Mesenchymal stem cell (in vitro differentiated cells and primary cell): ENCODE measurements around the gene MOBP.
A peak's percentile ranks its signal among the peaks of the same experiment; 100 is the strongest.

Source experiments
- DNase-seq: peaks from one replicate; pipeline ENCODE4 v3.0.0-alpha.2; 2013
- H2AFZ ChIP-seq: one replicate; pipeline ENCODE4 v1.6.1; 2013; ENCODE audit warnings: low read depth, mild to moderate bottlenecking, control low read depth, inconsistent platforms, low read length, moderate library complexity
- H2AK5ac ChIP-seq: 2 replicates; pipeline ENCODE4 v1.6.1; 2013; ENCODE audit warnings: low read length, moderate library complexity, mild to moderate bottlenecking, inconsistent platforms; ENCODE audit not compliant: severe bottlenecking
- H2BK120ac ChIP-seq: one replicate; pipeline ENCODE4 v1.6.1; 2013; ENCODE audit warnings: low read depth, mild to moderate bottlenecking, inconsistent platforms, low read length, moderate library complexity
- H2BK12ac ChIP-seq, 2 experiments: one replicate each; pipeline ENCODE4 v1.6.1; 2013; ENCODE audit warnings: inconsistent platforms in 2 of 2, low read length in 2 of 2, mild to moderate bottlenecking in 2 of 2, moderate library complexity in 2 of 2, control low read depth in 1 of 2
- H2BK15ac ChIP-seq: one replicate; pipeline ENCODE4 v1.6.1; 2013; ENCODE audit warnings: mild to moderate bottlenecking, low read depth, inconsistent platforms; ENCODE audit not compliant: poor library complexity, severe bottlenecking
- H2BK5ac ChIP-seq: 2 replicates; pipeline ENCODE4 v1.6.1; 2013; ENCODE audit warnings: low read depth, mild to moderate bottlenecking, low read length, control low read depth, inconsistent platforms; ENCODE audit not compliant: poor library complexity, severe bottlenecking
- H3K14ac ChIP-seq, 2 experiments: one replicate each; pipeline ENCODE4 v1.6.1; 2013; ENCODE audit warnings: inconsistent platforms in 2 of 2, low read length in 2 of 2, control low read depth in 1 of 2, mild to moderate bottlenecking in 1 of 2, moderate library complexity in 1 of 2
- H3K18ac ChIP-seq, 2 experiments: one replicate each; pipeline ENCODE4 v1.6.1; 2013; ENCODE audit warnings: inconsistent platforms in 2 of 2, low read length in 2 of 2, control low read depth in 1 of 2, low read depth in 1 of 2, mild to moderate bottlenecking in 1 of 2
- H3K23ac ChIP-seq, 2 experiments: one replicate each; pipeline ENCODE4 v1.6.1; 2013; ENCODE audit warnings: inconsistent platforms in 2 of 2, low read length in 2 of 2, mild to moderate bottlenecking in 2 of 2, moderate library complexity in 2 of 2, control low read depth in 1 of 2
- H3K27ac ChIP-seq: 2 replicates; pipeline ENCODE4 v1.5.1; 2013; ENCODE audit warnings: mild to moderate bottlenecking, moderate library complexity, low read length, control low read depth, inconsistent platforms; ENCODE audit not compliant: poor library complexity, severe bottlenecking
- H3K27me3 ChIP-seq, 2 experiments: 2 replicates each; pipeline versions ENCODE4 v1.6.1 to v1.7.0; 2013; ENCODE audit warnings: low read length in 2 of 2, mild to moderate bottlenecking in 2 of 2, moderate library complexity in 2 of 2, control low read depth in 1 of 2, inconsistent platforms in 1 of 2; ENCODE audit not compliant: control insufficient read depth in 1 of 2, insufficient read depth in 1 of 2
- H3K36me3 ChIP-seq, 2 experiments: 2 replicates each; pipeline versions ENCODE4 v1.6.1 to v1.7.0; 2013; ENCODE audit warnings: low read length in 2 of 2, control low read depth in 1 of 2, inconsistent platforms in 1 of 2, low read depth in 1 of 2, mild to moderate bottlenecking in 1 of 2; ENCODE audit not compliant: insufficient read depth in 2 of 2, control insufficient read depth in 1 of 2
- H3K4ac ChIP-seq, 2 experiments: one replicate each; pipeline ENCODE4 v1.6.1; 2013; ENCODE audit warnings: inconsistent platforms in 2 of 2, low read length in 2 of 2, mild to moderate bottlenecking in 2 of 2, moderate library complexity in 2 of 2, control low read depth in 1 of 2, low read depth in 1 of 2
- H3K4me1 ChIP-seq: 2 replicates; pipeline ENCODE4 v1.6.1; 2013; ENCODE audit warnings: low read depth, low read length, control low read depth; ENCODE audit not compliant: control insufficient read depth, insufficient read depth
- H3K4me2 ChIP-seq: 2 replicates; pipeline ENCODE4 v1.6.1; 2013; ENCODE audit warnings: low read length, mild to moderate bottlenecking, inconsistent platforms; ENCODE audit not compliant: poor library complexity, severe bottlenecking
- H3K4me3 ChIP-seq, 2 experiments: 2 replicates each; pipeline versions ENCODE4 v1.5.1 to v1.7.0; 2013; ENCODE audit warnings: low read length in 2 of 2, mild to moderate bottlenecking in 2 of 2, control low read depth in 1 of 2, low read depth in 1 of 2; ENCODE audit not compliant: insufficient read depth in 1 of 2
- H3K79me1 ChIP-seq: replicated peaks from 2 replicates; pipeline ENCODE4 v1.6.1; 2013; ENCODE audit warnings: mild to moderate bottlenecking, control low read depth, low read length, inconsistent platforms; ENCODE audit not compliant: poor library complexity, severe bottlenecking
- H3K9ac ChIP-seq: 2 replicates; pipeline ENCODE4 v1.7.0; 2013; ENCODE audit warnings: mild to moderate bottlenecking, low read length, moderate library complexity
- H3K9me3 ChIP-seq: 2 replicates; pipeline ENCODE4 v1.7.0; 2013; ENCODE audit warnings: mild to moderate bottlenecking, low read length; ENCODE audit not compliant: control insufficient read depth
- H4K8ac ChIP-seq: one replicate; pipeline ENCODE4 v1.6.1; 2013; ENCODE audit warnings: inconsistent platforms, mild to moderate bottlenecking, low read length, moderate library complexity
- H4K91ac ChIP-seq: one replicate; pipeline ENCODE4 v1.6.1; 2013; ENCODE audit warnings: mild to moderate bottlenecking, low read length, inconsistent platforms
- WGBS: methylation state at CpG from one replicate; pipeline ENCODE4 v1.1.7; 2013; ENCODE audit warnings: mixed read lengths; 5-methylcytosine and 5-hydroxymethylcytosine counted together

MOBP gene

DNA sequence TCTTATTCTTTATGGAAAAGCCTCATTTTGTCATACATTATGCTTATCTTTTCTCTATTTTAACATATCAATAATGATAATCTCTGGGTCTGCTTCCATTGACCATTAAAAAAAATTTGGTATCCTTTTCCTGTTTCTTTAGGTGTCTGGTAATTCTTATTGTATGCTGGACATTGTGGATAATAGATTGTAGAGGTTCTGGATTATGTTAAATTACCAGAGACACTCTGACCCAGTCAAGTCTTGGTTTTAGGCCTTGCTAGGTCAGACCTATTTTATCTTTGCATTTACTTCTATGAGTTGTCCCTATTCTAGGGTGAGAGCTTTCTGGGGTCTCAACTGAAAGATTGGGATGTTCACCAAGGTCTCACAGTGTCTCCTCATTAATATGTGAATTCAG lies 9.3 kb downstream of the MOBP start:
- H3K4me1 ChIP-seq = no peaks in the 10 kb centered on the region
- H3K27ac ChIP-seq = no peak overlapping the region
- no peak overlapping the region for H2BK120ac ChIP-seq
- no peak overlapping the region for H3K23ac ChIP-seq
- no peak overlapping the region for H3K14ac ChIP-seq
- H2BK15ac ChIP-seq = no peak overlapping the region
- no peaks in the 10 kb centered on the region for H3K79me1 ChIP-seq
- H3K4me2 ChIP-seq = no peak overlapping the region
- H2AFZ ChIP-seq = no peak overlapping the region
- no peak overlapping the region for H2AK5ac ChIP-seq
- no peak overlapping the region for H3K9ac ChIP-seq
- H3K36me3 ChIP-seq = no peaks in the 10 kb centered on the region
- H4K8ac ChIP-seq = no peak overlapping the region
- DNase-seq = no peak
- H3K4me3 ChIP-seq = no peak overlapping the region
- H4K91ac ChIP-seq = no peak overlapping the region
- H3K9me3 ChIP-seq = peaks cover 10% of the 10 kb centered on the region
- H3K18ac ChIP-seq = no peak overlapping the region
- H2BK5ac ChIP-seq = no peak overlapping the region
- H3K4ac ChIP-seq = no peak overlapping the region
- peaks cover 3 to 19% of the 10 kb centered on the region in 2 experiments for H3K27me3 ChIP-seq
- H2BK12ac ChIP-seq = no peak overlapping the region

DNA sequence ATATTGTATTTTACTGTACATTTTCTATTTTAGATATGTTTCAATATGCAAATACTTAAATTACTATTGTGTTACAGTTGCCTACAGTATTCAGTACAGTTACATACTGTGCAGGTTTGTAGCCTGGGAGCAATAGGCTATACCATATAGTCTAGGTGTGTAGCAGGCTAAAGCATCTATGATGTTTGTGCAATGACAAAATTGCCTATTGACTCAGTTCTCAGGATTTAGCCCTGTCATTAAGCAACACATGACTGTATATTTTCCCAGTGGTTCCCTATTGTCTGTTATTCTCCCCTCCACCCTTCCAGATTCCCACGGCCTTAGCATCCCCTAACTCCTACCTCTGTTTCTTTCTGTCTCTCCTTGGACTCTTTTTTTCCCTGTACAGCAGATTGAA lies 10.7 kb downstream of the MOBP start:
- H2BK15ac ChIP-seq = no peak overlapping the region
- no peak overlapping the region for H2BK5ac ChIP-seq
- no peak overlapping the region for H4K8ac ChIP-seq
- peaks cover 10% of the 10 kb centered on the region for H3K9me3 ChIP-seq
- H3K4me1 ChIP-seq = no peaks in the 10 kb centered on the region
- H2AK5ac ChIP-seq = no peak overlapping the region
- no peak overlapping the region for H3K9ac ChIP-seq
- 67% methylated on average over 1 of the region's 1 CpG for WGBS
- H3K14ac ChIP-seq = no peak overlapping the region
- no peak overlapping the region for H3K23ac ChIP-seq
- H3K4me3 ChIP-seq = no peak overlapping the region
- no peaks in the 10 kb centered on the region for H3K79me1 ChIP-seq
- H3K18ac ChIP-seq = no peak overlapping the region
- DNase-seq = no peak
- no peak overlapping the region for H2BK12ac ChIP-seq
- no peak overlapping the region for H4K91ac ChIP-seq
- H3K4ac ChIP-seq = no peak overlapping the region
- H2AFZ ChIP-seq = no peak overlapping the region
- H3K27ac ChIP-seq = no peak overlapping the region
- H3K4me2 ChIP-seq = no peak overlapping the region
- H3K27me3 ChIP-seq = peaks cover 3 to 14% of the 10 kb centered on the region in 2 experiments
- H2BK120ac ChIP-seq = no peak overlapping the region
- no peaks in the 10 kb centered on the region for H3K36me3 ChIP-seq

DNA sequence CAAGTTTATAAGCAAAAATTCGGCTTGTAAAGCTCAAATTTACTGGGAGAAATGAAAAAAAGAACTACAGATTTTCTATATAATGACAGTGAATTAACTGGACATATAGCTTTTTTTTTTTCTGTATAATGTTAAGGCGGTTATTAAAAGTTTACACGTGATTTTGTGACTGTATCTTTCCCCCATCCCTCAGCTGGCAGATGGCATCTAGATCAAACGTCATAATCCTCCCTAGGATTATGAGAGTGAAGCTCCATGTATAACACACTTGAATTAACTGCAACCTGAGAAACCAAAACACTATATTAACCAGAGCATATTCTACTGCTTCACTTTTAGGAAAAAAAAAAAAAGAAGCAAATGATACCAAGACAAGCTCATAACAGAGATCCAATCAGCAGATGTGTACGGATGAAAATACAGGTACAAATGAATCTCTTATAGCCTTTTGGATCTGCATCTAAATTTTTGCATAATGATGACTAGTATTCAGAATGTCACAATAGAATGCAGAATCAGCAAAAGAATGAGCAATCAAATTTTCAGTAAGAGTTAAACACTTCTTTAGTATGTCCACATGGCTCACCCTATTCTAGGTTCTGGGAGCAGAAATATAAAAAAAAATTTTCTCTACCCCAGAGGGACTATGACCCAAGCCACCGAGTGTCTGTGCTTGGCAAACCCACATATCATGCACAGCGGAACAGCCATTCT lies 12.4 kb downstream of the MOBP start:
- no peak for DNase-seq
- H4K91ac ChIP-seq = no peak overlapping the region
- no peak overlapping the region for H3K18ac ChIP-seq
- no peak overlapping the region for H2AK5ac ChIP-seq
- H3K9me3 ChIP-seq = peaks cover 10% of the 10 kb centered on the region
- H4K8ac ChIP-seq = no peak overlapping the region
- H2BK5ac ChIP-seq = no peak overlapping the region
- H3K79me1 ChIP-seq = no peaks in the 10 kb centered on the region
- 88% methylated on average over 5 of the region's 7 CpGs for WGBS
- peaks cover 3 to 8% of the 10 kb centered on the region in 2 experiments for H3K27me3 ChIP-seq
- H3K4me3 ChIP-seq = no peak overlapping the region
- H3K4me1 ChIP-seq = no peaks in the 10 kb centered on the region
- H3K14ac ChIP-seq = no peak overlapping the region
- H3K27ac ChIP-seq = no peak overlapping the region
- no peak overlapping the region for H3K23ac ChIP-seq
- H2BK12ac ChIP-seq = no peak overlapping the region
- no peak overlapping the region for H2BK15ac ChIP-seq
- H3K9ac ChIP-seq = no peak overlapping the region
- no peak overlapping the region for H2AFZ ChIP-seq
- no peak overlapping the region for H3K4ac ChIP-seq
- H2BK120ac ChIP-seq = no peak overlapping the region
- no peaks in the 10 kb centered on the region for H3K36me3 ChIP-seq
- H3K4me2 ChIP-seq = no peak overlapping the region

DNA sequence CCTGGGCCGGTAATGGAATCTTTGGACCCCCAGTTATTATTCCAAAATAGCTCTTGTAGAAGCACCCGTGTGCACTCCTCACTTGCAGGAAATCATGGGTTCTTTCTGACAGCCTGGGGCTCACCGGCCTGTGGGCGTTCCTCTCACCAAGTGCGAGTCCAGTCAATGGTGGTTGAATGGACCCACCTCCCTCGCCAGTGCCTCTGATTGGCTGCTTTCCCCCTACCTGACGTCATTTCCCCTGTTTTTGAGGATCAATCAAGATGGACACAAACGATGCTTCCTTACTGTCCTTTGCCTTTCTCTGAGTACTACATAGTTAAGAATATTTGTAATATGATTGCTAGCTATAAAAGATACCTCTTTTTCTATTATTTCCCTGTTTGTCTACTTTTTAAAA lies 18.1 kb downstream of the MOBP start:
- Histone ChIP-seq H3K23ac (no peak overlapping the region), H2BK120ac (no peak overlapping the region), H3K79me1 (no peaks in the 10 kb centered on the region), H3K4me2 (no peak overlapping the region), H3K4me1 (no peaks in the 10 kb centered on the region), H4K8ac (no peak overlapping the region), H3K4ac (no peak overlapping the region), H3K14ac (peak overlapping the region in 1 of 2 experiments; percentile 93), H4K91ac (no peak overlapping the region), H3K27me3 (peaks cover 13 to 20% of the 10 kb centered on the region in 2 experiments), H3K36me3 (no peaks in the 10 kb centered on the region), H3K18ac (no peak overlapping the region), H3K9me3 (no peaks in the 10 kb centered on the region), H3K27ac (no peak overlapping the region), H2AK5ac (no peak overlapping the region), H2BK15ac (no peak overlapping the region), H2BK5ac (no peak overlapping the region), H3K4me3 (no peak overlapping the region), H2AFZ (no peak overlapping the region), H3K9ac (no peak overlapping the region), H2BK12ac (no peak overlapping the region)
- WGBS = 85% methylated on average over 6 of the region's 8 CpGs
- DNase-seq = no peak
